HUES6 (cell line): ENCODE data around the gene HMCN1.

ENCODE experiments used
- H3K27ac ChIP-seq: 2 replicates; pipeline ENCODE4 v1.7.0; 2013; ENCODE audit warnings: low read depth, mild to moderate bottlenecking, low read length, inconsistent platforms
- H3K27me3 ChIP-seq: 2 replicates; pipeline ENCODE4 v1.6.1; 2013; ENCODE audit warnings: low read length; ENCODE audit not compliant: control insufficient read depth, insufficient read depth
- H3K36me3 ChIP-seq: 2 replicates; pipeline ENCODE4 v1.6.1; 2013; ENCODE audit warnings: low read length; ENCODE audit not compliant: control insufficient read depth, insufficient read depth
- H3K4me1 ChIP-seq: 2 replicates; pipeline ENCODE4 v1.6.1; 2013; ENCODE audit warnings: low read length; ENCODE audit not compliant: control insufficient read depth, insufficient read depth
- H3K4me3 ChIP-seq: 2 replicates; pipeline ENCODE4 v1.5.1; 2013; ENCODE audit warnings: low read depth, low read length
- H3K9ac ChIP-seq: one replicate; pipeline ENCODE4 v1.6.1; 2013; ENCODE audit warnings: mild to moderate bottlenecking, low read length
- H3K9me3 ChIP-seq: 2 replicates; pipeline ENCODE4 v1.6.1; 2013; ENCODE audit warnings: low read depth, low read length; ENCODE audit not compliant: control insufficient read depth, insufficient read depth

The HMCN1 gene

GRCh38 chr1:186022184-186022583 lies 288.0 kb downstream of the HMCN1 start:
- Histone ChIP-seq H3K36me3 (no peaks in the 10 kb centered on the region; the same call in 1 of the 2 replicates), H3K27me3 (no peaks in the 10 kb centered on the region), H3K9me3 (no peaks in the 10 kb centered on the region), H3K4me1 (no peaks in the 10 kb centered on the region), H3K27ac (no peak overlapping the region), H3K9ac (no peak overlapping the region), H3K4me3 (no peak overlapping the region)

- Histone ChIP-seq H3K4me1 (no peaks in the 10 kb centered on the region), H3K9me3 (no peaks in the 10 kb centered on the region), H3K4me3 (no peak overlapping the region), H3K36me3 (no peaks in the 10 kb centered on the region; the same call in 1 of the 2 replicates), H3K27me3 (no peaks in the 10 kb centered on the region), H3K27ac (no peak overlapping the region), H3K9ac (no peak overlapping the region)
Measured at GRCh38 chr1:186026946-186027345, 292.8 kb downstream of the HMCN1 start.

- Histone ChIP-seq H3K9me3 (no peaks in the 10 kb centered on the region), H3K4me3 (no peak overlapping the region), H3K27ac (no peak overlapping the region), H3K9ac (no peak overlapping the region), H3K36me3 (no peaks in the 10 kb centered on the region; the same call in 1 of the 2 replicates), H3K27me3 (no peaks in the 10 kb centered on the region), H3K4me1 (no peaks in the 10 kb centered on the region)
Measured at GRCh38 chr1:186027621-186028020, 293.4 kb downstream of the HMCN1 start.

- Histone ChIP-seq H3K36me3 (no peaks in the 10 kb centered on the region), H3K9me3 (no peaks in the 10 kb centered on the region), H3K27me3 (no peaks in the 10 kb centered on the region), H3K4me1 (no peaks in the 10 kb centered on the region), H3K4me3 (no peak overlapping the region), H3K27ac (no peak overlapping the region), H3K9ac (no peak overlapping the region)
Measured at GRCh38 chr1:186030453-186030852, 296.3 kb downstream of the HMCN1 start.

- Histone ChIP-seq H3K27me3 (no peaks in the 10 kb centered on the region), H3K4me1 (no peaks in the 10 kb centered on the region), H3K27ac (no peak overlapping the region), H3K9me3 (no peaks in the 10 kb centered on the region), H3K36me3 (no peaks in the 10 kb centered on the region), H3K9ac (no peak overlapping the region), H3K4me3 (no peak overlapping the region)
Measured at GRCh38 chr1:186033847-186034271, 299.7 kb downstream of the HMCN1 start.

GRCh38 chr1:186042230-186042629 lies 308.0 kb downstream of the HMCN1 start:
- no peak overlapping the region for H3K4me3 ChIP-seq
- H3K27me3 ChIP-seq: no peaks in the 10 kb centered on the region
- H3K36me3 ChIP-seq: peaks cover 6% of the 10 kb centered on the region
- H3K4me1 ChIP-seq: no peaks in the 10 kb centered on the region
- H3K27ac ChIP-seq: no peak overlapping the region
- H3K9me3 ChIP-seq: no peaks in the 10 kb centered on the region
- H3K9ac ChIP-seq: no peak overlapping the region

- peaks cover 6% of the 10 kb centered on the region for H3K36me3 ChIP-seq
- no peaks in the 10 kb centered on the region for H3K9me3 ChIP-seq
- H3K27ac ChIP-seq: no peak overlapping the region
- H3K4me3 ChIP-seq: no peak overlapping the region
- H3K4me1 ChIP-seq: no peaks in the 10 kb centered on the region
- H3K27me3 ChIP-seq: no peaks in the 10 kb centered on the region
- no peak overlapping the region for H3K9ac ChIP-seq
Measured at GRCh38 chr1:186043296-186043695, 309.1 kb downstream of the HMCN1 start.

- Histone ChIP-seq H3K27ac (no peak overlapping the region), H3K27me3 (no peaks in the 10 kb centered on the region), H3K9me3 (no peaks in the 10 kb centered on the region), H3K4me3 (no peak overlapping the region), H3K36me3 (peaks cover 6% of the 10 kb centered on the region), H3K4me1 (no peaks in the 10 kb centered on the region), H3K9ac (no peak overlapping the region)
Measured at GRCh38 chr1:186044079-186044685, 310.0 kb downstream of the HMCN1 start.

GRCh38 chr1:186046437-186047211 lies 312.4 kb downstream of the HMCN1 start:
- H3K9me3 ChIP-seq: no peaks in the 10 kb centered on the region

GRCh38 chr1:186050360-186050759 lies 316.2 kb downstream of the HMCN1 start:
- peaks cover 1% of the 10 kb centered on the region; the same call in 1 of the 2 replicates for H3K36me3 ChIP-seq
- no peaks in the 10 kb centered on the region for H3K4me1 ChIP-seq
- H3K4me3 ChIP-seq: no peak overlapping the region
- no peak overlapping the region for H3K9ac ChIP-seq
- H3K27me3 ChIP-seq: no peaks in the 10 kb centered on the region
- no peak overlapping the region for H3K27ac ChIP-seq
- no peaks in the 10 kb centered on the region for H3K9me3 ChIP-seq

More at GRCh38 chr1:186046437-186047211, 312.4 kb downstream of the HMCN1 start:
- Histone ChIP-seq H3K36me3 (no peaks in the 10 kb centered on the region; the same call in 1 of the 2 replicates), H3K4me3 (no peak overlapping the region), H3K9ac (no peak overlapping the region), H3K27ac (no peak overlapping the region), H3K27me3 (no peaks in the 10 kb centered on the region), H3K4me1 (no peaks in the 10 kb centered on the region)

- Histone ChIP-seq H3K36me3 (peaks cover 6% of the 10 kb centered on the region; the same call in 1 of the 2 replicates), H3K9ac (no peak overlapping the region), H3K9me3 (no peaks in the 10 kb centered on the region), H3K4me3 (no peak overlapping the region), H3K27ac (no peak overlapping the region), H3K4me1 (no peaks in the 10 kb centered on the region), H3K27me3 (no peaks in the 10 kb centered on the region)
Measured at GRCh38 chr1:186054003-186054402, 319.8 kb downstream of the HMCN1 start.
